ENCODE measurements around the gene CFAP46. TPM values are rescaled to one million over a fixed set of nuclear protein-coding genes. Genes with fewer than 3 reads are reported as not detected.

CFAP46 gene
- total RNA-seq, 1 donor: 0.09 TPM

DNA sequence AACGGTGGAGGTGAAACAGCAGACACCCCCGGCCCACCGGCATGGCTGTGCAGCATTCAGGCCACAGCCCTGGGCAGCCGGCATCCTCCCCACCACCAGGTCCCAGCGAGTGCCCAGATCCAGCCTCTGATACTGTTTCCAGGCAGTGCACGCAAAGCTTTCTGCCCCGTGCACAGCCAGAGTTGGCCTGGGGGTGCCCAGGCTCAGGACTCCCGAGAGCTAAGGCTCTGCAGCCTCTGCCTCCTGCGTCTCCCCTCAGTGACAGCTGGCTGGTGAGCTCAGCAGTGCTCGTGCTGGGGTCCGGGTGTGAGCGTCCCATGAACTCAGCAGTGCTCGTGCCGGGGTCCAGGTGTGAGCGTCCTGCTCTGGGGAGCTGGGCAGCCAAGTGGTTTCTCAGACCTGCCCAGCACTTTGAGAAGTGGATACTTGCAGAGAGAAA lies 65.4 kb downstream of the CFAP46 start:
- TF ChIP-seq, protein P1, sequence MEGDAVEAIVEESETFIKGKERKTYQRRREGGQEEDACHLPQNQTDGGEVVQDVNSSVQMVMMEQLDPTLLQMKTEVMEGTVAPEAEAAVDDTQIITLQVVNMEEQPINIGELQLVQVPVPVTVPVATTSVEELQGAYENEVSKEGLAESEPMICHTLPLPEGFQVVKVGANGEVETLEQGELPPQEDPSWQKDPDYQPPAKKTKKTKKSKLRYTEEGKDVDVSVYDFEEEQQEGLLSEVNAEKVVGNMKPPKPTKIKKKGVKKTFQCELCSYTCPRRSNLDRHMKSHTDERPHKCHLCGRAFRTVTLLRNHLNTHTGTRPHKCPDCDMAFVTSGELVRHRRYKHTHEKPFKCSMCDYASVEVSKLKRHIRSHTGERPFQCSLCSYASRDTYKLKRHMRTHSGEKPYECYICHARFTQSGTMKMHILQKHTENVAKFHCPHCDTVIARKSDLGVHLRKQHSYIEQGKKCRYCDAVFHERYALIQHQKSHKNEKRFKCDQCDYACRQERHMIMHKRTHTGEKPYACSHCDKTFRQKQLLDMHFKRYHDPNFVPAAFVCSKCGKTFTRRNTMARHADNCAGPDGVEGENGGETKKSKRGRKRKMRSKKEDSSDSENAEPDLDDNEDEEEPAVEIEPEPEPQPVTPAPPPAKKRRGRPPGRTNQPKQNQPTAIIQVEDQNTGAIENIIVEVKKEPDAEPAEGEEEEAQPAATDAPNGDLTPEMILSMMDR (IDR thresholded peaks at IDR 0.05; ENCODE audit: insufficient read depth, low read length): no peak
- DNase-seq (ENCODE audit: low read depth): no peak
- H3K4me3 ChIP-seq (ENCODE audit: low read depth, low read length): no peak overlapping the region

DNA sequence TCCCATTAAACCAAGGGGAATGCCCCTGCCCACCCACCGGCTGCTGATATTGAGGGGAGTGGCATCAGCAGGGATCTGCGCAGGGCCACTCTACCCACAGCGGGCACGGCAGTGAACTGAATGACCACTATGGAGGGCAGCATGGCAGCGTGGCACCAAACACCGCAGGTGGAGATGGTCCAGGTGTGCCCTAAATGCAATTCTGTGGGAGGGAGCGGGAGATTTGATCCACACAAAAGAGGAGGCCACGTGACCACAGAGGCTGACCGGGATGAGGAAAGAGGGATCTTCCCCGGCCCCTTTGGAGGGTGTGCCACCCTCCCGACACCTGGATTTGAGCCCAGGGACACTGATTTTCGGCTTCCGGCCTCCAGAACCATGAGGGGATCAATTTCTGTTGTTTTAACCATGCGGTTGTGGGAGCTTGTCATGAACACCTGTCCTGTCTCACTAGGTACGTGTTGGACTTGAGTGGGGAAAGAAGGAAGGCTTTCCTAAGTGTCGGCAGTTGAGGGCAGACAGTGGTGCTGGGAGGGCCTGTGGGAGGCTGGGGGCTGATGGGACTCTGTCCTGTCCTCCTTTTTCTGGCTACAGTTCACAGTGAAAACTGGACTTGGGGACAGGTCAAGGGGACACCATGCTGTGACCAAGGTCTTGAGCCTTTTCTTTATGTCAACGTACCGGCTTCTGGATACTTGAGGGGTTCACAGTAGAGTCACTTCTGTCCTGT lies 66.1 kb downstream of the CFAP46 start:
- H3K4me3 ChIP-seq (ENCODE audit: low read depth, low read length): no peak overlapping the region
- TF ChIP-seq, protein P1 (IDR thresholded peaks at IDR 0.05; ENCODE audit: insufficient read depth, low read length): no peak
- no peak for DNase-seq (ENCODE audit: low read depth)

DNA sequence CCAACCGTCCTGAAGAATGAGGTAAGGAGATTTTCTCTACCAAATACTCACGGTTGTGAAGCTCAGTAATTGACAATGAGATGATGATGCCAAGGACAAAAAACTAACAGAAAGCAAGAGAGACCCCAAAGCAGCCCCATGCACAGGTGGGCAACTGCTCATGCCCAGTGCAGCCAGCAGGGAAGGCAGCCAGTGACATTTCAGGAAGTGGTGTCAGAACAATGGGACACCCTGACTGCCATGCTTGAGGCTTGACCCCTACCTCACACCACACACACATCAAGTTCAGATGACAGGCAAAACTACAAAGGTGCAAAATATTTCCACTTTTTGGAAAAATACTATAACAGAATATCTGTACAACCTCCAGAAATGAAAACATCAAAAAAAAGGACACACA lies 66.9 kb downstream of the CFAP46 start:
- TF ChIP-seq, protein P1 (IDR thresholded peaks at IDR 0.05; ENCODE audit: insufficient read depth, low read length): no peak
- H3K4me3 ChIP-seq (ENCODE audit: low read depth, low read length): no peak overlapping the region
- no peak for DNase-seq (ENCODE audit: low read depth)

DNA sequence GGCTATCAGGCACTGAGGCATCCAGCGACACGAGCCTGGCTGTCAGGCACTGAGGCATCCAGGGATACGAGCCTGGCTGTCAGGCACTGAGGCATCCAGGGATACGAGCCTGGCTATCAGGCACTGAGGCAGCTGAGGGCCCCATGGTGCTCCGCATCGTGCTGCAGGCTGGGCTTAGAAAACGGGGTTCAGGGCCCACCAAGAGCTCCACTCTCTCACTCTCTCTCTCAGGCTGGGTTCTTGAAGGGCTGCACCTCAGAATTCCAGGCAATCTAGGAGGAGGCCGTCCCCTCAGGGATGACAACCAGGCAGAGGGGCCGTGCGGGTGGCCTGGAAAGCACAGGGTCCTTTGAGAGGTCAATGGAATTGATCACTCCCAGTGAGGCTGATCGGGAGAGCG lies 69.0 kb downstream of the CFAP46 start:
- no peak overlapping the region for H3K4me3 ChIP-seq (ENCODE audit: low read depth, low read length)
- TF ChIP-seq, protein P1 (IDR thresholded peaks at IDR 0.05; ENCODE audit: insufficient read depth, low read length): no peak
- DNase-seq (ENCODE audit: low read depth): no peak

DNA sequence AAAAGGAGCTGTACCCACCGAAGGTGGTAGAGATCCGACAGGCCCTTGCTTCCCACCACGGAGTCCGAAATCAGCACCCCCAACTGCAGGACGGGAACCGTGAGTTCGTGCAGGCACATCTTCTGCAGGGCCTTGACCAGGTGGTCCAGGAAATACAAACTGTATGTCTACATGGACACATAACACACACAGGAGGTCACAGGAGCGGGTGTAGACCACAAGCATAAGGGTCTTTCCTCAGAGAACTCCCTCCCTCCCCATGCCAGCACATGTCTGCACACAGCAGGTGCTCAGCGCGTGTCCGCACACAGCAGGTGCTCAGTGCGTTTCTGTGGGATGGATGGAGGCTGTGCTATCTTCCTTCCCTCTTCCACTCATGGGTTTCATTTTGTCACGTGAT lies 69.7 kb downstream of the CFAP46 start:
- no peak for DNase-seq (ENCODE audit: low read depth)
- H3K4me3 ChIP-seq (ENCODE audit: low read depth, low read length): no peak overlapping the region
- TF ChIP-seq, protein P1 (IDR thresholded peaks at IDR 0.05; ENCODE audit: insufficient read depth, low read length): no peak

DNA sequence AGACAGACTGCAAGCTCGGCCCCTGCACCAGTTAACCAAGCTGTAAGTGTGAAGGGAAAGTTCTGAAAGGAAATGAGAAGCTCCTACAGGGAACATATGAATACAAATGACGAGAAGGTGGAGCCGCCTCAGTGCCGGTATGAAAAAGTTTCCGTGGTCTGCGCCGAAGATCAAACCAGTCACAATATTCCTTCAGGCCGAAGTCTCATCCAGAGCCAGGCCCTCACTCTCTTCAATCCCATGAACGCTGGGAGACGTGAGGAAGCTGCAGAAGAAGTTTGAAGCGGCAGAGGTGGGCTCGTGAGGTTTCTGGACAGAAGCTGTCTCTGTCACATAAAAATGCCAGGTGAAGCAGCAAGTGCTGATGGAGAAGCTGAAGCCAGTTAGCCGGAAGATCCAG lies 71.9 kb downstream of the CFAP46 start:
- H3K4me3 ChIP-seq (ENCODE audit: low read depth, low read length): no peak overlapping the region
- DNase-seq (ENCODE audit: low read depth): no peak
- TF ChIP-seq, protein P1 (IDR thresholded peaks at IDR 0.05; ENCODE audit: insufficient read depth, low read length): no peak

DNA sequence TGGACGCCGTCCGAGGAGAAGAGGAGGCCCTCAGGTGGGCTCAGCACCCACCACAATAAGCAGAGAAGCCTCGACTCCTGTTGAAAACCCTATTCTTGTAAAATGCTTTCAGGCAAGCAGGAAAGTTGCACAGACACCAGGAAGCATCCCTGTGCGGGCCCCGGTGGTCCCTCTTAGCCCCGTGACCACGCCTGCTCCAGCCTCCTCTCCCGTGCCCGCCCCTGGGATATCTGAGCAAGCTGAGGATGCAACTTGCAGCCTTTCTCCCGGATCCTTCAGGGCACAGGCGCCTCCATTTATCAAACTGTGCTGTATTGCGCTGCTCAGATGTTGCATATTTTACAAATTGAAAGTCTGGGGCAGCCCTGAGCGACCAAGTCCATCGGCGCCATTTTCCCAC lies 72.7 kb downstream of the CFAP46 start:
- TF ChIP-seq, protein P1 (IDR thresholded peaks at IDR 0.05; ENCODE audit: insufficient read depth, low read length): no peak
- DNase-seq (ENCODE audit: low read depth): no peak
- no peak overlapping the region for H3K4me3 ChIP-seq (ENCODE audit: low read depth, low read length)

Measured in fibroblast of the aortic adventitia (primary cell).